ENCODE results near the gene SCN2A.

DNA sequence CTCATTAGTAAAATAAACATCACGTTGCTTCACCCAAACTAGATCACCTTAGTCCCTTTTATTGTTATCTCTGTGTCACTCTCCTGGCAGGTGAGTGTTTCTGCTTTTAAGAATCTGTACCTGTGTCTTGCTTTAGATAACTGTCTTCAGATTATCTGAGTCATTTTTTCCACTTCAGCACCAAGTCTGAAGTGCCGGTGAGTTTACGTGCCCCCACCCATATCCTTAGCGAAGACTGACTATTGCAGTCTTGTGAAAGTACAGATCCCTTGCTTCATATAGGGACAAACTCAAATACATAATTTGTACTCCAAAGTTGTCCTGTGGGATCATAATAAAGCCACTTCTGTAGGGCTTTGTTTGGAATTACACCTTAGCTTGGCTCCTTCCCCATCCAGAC is 41.1 kb downstream of the SCN2A start:
- TF ChIP-seq ZNF274 (IDR thresholded peaks at IDR 0.05; ENCODE audit: low read depth, low read length) = no peak
- no peak for TF ChIP-seq SUZ12 (IDR thresholded peaks at IDR 0.05; ENCODE audit: extremely low read depth, insufficient read depth, insufficient read length)
- no peak for TF ChIP-seq YY1 (IDR thresholded peaks at IDR 0.05; ENCODE audit: insufficient read depth, insufficient read length)
